RCC 7860 (cell line): Measurements from ENCODE around the gene RS1.
A peak's percentile ranks its signal among the peaks of the same experiment; 100 is the strongest.

Source experiments
- DNase-seq: peaks from one replicate; pipeline ENCODE4 v3.0.0-alpha.2; 2015; ENCODE audit warnings: low spot score
- FAIRE-seq: peaks from 2 replicates; lab custom pipeline; 2012; peaks lifted over from hg19 to GRCh38; lab: Jason Lieb, UNC

RS1 gene

DNA sequence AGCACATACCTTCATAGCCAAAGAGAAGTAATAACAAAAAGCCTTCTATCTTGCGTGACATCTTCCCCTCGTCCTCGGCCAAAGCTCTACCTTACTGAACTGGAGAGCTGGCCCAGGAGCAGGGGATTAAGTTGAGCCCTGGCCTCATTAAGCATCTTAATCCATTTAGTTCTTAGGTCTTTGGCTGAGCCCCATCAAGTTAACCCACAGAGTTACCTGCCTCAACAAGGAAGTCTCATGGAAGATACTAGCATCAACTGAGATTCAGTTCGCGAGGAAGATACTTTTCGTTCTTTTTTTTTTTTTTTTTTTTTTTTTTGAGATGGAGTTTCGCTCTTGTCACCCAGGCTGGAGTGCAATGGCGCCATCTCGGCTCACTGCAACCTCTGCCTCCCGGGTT lies at the start of gene RS1:
TSS of gene RS1 (minus strand) at position 101 of the 400 bp plus-strand sequence. CDS start at position 61, 40 bp downstream.
- FAIRE-seq = no peak
- DNase-seq = no peak

- no peak for FAIRE-seq
- no peak for DNase-seq
Measured at GRCh38 chrX:18719852-18720251, 47.9 kb upstream of the RS1 start.

DNA sequence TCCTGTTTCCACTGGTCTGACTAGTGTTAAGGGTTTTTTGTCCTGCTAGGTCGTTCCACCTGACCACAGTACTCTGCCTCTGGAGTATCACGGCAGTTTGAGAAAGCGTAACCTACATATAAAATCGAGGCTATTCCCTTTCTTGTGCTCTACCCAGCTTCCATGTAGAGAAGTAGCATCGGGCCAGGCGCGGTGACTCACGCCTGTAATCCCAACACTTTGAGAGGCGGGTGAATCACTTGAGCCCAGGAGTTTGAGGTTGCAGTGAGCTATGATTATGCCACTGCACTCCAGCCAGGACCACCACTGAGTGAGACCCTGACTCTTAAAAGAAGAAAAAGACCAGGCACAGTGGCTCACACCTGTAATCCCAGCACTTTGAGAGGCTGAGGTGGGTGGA lies 43.0 kb upstream of the RS1 start:
- DNase-seq = no peak
- no peak for FAIRE-seq

DNA sequence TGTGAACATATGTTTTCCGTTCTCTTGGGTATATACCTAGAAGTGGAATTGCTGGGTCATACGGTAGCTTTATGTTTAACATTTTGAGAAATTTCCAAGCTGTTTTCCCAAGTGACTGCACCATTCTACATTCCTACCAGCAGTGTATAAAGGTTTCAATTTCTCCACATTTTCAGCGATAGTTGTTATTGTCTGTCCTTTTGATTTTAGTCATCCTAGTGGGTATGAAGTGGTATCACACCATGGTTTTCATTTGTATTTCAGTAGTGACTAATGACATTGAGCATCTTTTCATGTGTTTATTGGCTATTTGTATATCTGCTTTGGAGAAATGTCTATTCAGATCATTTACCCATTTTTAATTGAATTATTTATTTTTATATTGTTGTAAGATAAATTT lies 37.9 kb upstream of the RS1 start:
- FAIRE-seq (peak; percentile 41), DNase-seq (no peak)

DNA sequence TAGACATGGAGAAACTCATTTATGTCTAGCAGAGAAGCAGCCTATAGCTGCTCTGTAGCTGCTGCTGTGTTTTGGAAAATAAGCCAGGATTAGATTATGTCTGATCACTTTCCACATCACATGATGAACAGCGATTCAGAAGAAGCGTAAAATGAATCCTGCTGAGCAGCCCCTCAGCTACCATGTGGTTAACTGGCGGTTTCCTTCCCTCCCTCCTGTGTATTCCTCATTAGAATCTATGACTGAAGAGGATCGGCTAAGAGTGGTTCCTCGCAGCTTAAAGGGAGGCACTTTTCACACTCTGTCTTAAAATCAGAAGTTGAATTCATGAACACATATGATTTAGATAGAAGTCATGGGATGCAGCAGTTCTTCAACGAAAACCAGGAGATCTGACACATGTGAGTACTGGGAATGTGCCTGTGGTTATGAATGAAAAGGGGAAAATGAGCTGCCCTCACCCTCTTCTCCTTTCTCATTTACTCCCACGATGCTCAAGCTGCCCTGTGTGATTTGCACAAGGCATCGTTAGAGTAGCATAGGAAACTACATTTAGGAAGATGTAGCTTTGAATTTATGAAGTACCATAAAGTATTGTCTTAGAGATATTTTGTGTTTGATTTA lies 35.6 kb upstream of the RS1 start, which contains the start of gene PPEF1:
TSS of gene PPEF1 (plus strand) at position 220 of the 624 bp plus-strand sequence. CDS start at position 356, 136 bp downstream.
- FAIRE-seq (no peak), DNase-seq (no peak)

GRCh38 chrX:18702362-18703195 lies 30.7 kb upstream of the RS1 start:
- no peak for FAIRE-seq

DNA sequence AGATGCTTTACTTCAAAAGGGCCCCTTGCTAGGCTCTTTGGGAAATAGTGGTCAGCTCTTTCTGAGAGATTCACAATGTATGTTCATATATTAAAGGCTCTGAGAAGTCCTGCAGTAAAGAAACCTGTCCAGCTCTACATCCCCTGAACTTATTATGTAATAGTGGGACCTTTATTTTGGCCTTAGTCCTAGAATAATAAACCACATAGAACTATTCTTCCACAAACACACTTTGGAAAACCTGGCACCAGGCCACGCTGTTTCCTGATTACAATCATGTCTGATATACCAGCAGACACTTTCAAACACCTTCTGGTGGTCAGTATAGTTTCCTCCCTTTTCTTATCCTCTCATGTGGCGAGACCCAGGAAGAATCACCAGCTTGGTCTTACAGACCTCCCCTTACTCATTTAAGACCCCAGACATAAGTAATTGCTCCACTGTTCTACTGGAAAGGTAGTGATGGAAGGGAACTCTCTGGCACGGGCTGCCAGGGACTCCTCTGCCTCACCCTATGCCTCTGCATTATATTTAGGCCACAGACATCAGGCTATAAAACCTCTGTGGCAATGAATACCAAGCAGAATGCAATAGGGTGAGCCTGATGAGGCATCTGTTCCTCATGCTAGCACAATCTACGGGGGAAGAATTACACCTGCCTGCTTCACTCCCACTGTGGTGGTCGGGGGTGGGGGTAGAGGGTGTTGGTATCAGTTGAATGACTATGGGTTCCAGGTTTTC lies 29.9 kb upstream of the RS1 start:
- peak; percentile 10 for DNase-seq
- FAIRE-seq = no peak

More at GRCh38 chrX:18702362-18703195, 30.7 kb upstream of the RS1 start:
- DNase-seq = no peak

GRCh38 chrX:18698737-18699650 lies 27.1 kb upstream of the RS1 start:
- FAIRE-seq (no peak), DNase-seq (no peak)

DNA sequence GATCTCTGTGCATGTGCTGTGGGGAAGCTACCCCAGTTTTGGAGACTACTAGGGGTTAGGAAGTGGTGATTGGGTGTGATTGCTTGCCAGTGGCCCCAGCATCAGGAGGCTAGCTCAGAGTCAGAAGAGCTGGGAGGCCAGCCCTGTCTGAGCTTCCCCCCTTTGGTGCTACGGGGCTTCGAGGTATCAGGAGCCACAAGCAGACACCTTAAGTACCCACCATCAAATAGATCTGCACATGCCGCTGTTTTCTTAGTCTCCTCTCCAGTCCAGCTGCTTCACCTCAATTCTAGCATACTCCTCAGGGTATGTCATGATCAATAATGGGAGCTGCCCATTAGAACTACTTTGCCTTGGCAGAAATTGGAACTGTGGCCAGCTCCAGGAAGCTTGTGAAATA lies 24.7 kb upstream of the RS1 start:
- no peak for FAIRE-seq
- no peak for DNase-seq

DNA sequence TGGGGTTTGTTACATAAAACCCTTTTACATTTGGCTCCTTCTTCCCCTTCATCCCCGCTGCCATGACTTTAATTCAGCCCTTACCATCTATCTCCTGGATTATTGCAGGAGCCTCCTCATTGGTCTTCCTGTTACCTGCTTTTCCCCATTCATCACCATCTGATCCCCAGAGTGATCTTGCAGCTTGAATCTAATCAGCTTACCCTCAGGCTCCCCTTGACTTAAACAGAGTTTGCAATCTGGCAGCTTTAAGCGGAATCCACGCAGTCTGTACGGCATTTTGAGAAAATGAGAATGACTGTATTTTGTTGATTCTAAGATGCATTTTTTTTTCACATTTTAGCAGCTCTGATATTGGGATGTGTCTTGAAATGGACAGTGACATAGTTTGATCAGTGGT lies 20.6 kb upstream of the RS1 start:
- DNase-seq = no peak
- FAIRE-seq = no peak

GRCh38 chrX:18691431-18691830 lies 19.5 kb upstream of the RS1 start:
- DNase-seq (no peak), FAIRE-seq (no peak)

- FAIRE-seq = no peak
- DNase-seq = no peak
Measured at GRCh38 chrX:18687856-18688495, 16.1 kb upstream of the RS1 start.

DNA sequence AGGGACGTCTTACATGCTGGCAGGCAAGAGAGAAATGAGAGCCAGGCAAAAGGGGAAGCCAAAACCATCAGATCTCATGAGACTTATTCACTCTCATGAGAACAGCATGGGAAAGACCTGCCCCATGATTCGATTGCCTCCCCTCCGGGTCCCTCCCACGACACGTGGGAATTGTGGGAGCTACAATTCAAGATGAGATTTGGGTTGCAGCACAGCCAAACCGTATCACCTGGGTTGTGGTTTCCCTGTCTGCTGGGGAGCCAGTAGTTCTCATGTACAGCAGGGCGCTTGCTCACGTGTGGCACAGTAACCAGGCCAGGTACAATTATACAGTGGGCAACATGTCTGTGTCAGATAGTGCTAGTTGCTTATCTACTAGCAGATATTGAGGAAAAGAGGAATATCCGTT lies 11.1 kb upstream of the RS1 start:
- DNase-seq (no peak), FAIRE-seq (no peak)

DNA sequence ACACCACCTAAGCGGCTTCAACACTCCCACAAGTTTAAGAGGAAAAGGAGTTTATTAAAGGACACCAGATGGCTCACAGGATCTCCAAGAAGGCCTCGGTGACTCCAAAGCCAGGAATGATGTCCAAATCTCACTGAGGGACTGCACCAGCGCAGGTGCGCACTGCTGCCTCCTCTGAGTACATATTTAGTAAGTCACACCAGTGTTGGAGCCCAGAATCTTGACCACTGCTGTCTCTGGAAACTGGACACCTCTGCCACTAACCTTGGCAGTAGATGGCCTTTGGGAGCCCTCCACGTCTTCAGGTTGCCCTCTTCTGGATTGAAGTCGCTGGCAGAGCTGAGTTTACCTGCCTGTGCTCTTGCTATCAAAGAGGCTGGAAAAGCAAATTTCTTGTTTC lies 10.1 kb upstream of the RS1 start:
- FAIRE-seq = no peak
- DNase-seq = no peak

- no peak for FAIRE-seq
- DNase-seq = no peak
Measured at GRCh38 chrX:18677161-18677869, 5.4 kb upstream of the RS1 start.

GRCh38 chrX:18676470-18676869 lies 4.6 kb upstream of the RS1 start:
- DNase-seq = no peak
- no peak for FAIRE-seq

- DNase-seq (no peak), FAIRE-seq (no peak)
Measured at GRCh38 chrX:18676050-18676449, 4.1 kb upstream of the RS1 start.

DNA sequence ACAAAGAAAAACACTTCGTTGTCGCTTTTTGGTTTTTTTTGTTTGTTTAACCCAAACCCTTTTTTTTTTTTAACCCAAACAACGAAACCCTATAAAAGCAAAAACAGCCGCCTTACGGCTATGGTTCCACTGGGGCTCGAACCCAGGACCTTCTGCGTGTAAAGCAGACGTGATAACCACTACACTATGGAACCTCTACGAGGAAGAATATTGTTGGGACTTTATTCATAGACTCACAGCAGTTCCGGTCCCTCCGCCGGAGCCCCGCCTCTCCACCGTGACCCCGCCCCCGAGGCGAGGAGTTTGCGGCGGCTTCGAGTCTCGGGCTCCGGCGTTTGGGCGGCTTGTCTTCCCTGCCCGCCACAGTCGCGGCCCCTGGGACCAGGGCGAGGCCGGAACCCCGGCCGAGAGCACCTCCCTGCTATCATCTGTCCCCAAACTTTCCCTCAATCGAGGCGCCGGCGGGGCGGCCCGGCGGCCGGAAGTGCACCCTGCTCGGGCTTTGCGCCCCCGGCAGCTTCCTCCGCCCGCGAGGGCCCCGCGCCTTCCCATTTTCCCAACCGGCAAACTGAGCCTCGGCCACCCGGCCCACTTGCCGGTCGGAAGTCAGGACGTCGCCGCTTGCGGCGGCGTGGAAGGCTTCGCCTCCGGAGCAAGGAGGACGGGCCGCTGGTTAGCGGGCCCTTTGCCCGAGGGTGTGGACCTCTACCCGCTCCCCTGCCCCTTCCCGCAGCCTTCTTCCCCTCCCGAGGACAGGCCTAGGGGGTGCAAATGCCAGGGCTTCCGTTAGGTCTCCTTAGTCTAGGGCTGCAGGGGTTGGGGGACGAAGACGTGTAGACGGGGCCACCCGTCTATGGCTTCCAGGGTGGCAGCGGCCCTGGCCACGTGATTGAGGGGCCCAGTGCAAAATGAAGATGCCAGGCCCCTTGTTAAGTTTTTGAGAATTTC lies 3.2 kb upstream of the RS1 start:
- DNase-seq (peak; percentile 66), FAIRE-seq (peak; percentile 70)
